Astrocyte of the spinal cord (primary cell): Measurements from ENCODE around the gene PTGDS.
"Not testable (repeated sequence)": the region's sequence is repeated elsewhere in the genome, so short reads cannot be mapped to it uniquely, and the experiment has no call there.

Experiments used
- DNase-seq: peaks from one replicate; pipeline ENCODE4 v3.0.0; 2011; ENCODE audit warnings: low read depth, low spot score
- H3K4me3 ChIP-seq: 2 replicates; pipeline ENCODE4 v1.5.1; 2011; ENCODE audit warnings: low read depth, mild to moderate bottlenecking, low read length, moderate library complexity
- in situ Hi-C: cut with HindIII; loops from 2 replicates; pipeline ENCODE4 v1.10.0; 2017; ENCODE audit warnings: low sequenced_read_pairs
- TF ChIP-seq, protein P1 (sequence below): IDR thresholded peaks from 2 replicates; pipeline ENCODE4 v1.5.1; 2012; ENCODE audit warnings: low read depth, mild to moderate bottlenecking, low read length, inconsistent platforms

The PTGDS gene

DNA sequence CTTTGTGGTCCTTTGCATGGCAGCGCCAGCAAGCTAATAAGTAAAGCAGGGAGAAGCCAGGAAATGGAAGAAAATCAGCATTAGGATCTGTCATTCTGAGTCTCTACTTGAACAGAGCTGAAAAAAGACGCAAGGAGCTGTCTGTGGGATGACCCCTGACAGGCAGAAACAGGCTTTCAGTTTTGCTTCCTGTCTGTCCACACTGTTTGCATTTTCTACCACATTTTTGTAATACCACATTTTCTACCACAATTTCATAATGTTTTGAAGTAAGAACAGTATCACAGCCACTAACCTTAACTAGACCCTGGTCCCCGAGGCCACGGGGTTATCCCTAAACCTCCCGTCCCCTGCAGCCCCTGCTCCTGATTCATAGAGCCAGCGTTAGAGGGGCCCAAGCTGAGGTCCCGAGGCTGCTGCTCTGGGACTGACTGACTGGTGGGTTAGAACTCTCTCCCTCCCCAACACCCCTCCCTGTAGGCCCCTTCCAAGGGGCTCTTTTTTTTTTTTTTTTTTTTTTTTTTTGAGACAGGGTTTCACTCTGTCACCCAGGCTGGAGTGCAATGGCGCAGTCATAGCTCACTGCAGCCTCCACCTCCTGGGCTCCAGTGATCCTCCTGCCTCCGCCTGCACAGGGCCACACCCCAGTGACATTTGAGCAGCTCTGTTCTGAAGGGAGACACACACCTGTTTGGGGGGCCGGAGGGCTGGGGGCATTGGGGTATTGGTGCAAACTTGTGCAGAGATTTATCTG lies 23.1 kb downstream of the PTGDS start:
- in situ Hi-C loops, result no loop called here
- peak; percentile 53 for DNase-seq
- no peak overlapping the region for H3K4me3 ChIP-seq
- TF ChIP-seq, protein P1, sequence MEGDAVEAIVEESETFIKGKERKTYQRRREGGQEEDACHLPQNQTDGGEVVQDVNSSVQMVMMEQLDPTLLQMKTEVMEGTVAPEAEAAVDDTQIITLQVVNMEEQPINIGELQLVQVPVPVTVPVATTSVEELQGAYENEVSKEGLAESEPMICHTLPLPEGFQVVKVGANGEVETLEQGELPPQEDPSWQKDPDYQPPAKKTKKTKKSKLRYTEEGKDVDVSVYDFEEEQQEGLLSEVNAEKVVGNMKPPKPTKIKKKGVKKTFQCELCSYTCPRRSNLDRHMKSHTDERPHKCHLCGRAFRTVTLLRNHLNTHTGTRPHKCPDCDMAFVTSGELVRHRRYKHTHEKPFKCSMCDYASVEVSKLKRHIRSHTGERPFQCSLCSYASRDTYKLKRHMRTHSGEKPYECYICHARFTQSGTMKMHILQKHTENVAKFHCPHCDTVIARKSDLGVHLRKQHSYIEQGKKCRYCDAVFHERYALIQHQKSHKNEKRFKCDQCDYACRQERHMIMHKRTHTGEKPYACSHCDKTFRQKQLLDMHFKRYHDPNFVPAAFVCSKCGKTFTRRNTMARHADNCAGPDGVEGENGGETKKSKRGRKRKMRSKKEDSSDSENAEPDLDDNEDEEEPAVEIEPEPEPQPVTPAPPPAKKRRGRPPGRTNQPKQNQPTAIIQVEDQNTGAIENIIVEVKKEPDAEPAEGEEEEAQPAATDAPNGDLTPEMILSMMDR, result no peak

DNA sequence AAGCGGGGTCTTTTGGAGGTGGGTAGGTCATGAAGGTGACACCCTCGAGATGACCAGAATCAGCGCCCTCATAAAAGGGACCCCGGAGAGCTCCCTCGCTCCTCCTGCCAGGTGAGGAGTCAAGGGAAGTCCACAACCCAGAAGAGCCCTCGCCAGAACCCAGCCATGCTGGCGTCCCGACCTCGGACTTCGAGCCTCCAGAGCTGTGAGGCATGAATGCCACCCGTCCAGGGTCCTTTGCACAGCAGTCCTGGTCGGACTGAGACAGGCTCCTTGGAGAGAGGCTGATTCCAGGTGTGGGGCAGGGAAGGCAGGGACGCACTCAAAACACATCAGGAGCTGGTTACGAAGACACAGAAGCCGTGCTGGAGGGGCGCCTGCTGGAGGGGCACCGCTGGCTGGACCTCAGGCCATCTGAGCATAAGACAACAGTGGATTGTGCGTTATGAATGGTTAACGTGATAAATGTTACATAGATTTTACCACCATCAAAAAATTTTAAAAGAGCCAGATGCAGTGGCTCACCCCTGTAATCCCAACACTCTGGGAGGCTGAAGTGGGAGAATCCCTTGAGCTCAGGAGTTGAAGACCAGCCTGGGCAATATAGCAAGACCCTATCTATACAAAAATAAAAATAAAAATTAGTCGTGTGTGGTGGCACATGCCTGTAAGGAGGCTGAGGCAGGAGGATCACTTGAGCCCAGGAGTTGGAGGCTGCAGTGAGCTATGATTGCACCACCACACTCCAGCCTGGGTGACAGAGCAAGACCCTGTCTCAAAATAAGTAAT lies 24.7 kb downstream of the PTGDS start:
- no peak overlapping the region for H3K4me3 ChIP-seq
- in situ Hi-C loops, result no loop called here
- DNase-seq, result no peak
- TF ChIP-seq, protein P1, result no peak

DNA sequence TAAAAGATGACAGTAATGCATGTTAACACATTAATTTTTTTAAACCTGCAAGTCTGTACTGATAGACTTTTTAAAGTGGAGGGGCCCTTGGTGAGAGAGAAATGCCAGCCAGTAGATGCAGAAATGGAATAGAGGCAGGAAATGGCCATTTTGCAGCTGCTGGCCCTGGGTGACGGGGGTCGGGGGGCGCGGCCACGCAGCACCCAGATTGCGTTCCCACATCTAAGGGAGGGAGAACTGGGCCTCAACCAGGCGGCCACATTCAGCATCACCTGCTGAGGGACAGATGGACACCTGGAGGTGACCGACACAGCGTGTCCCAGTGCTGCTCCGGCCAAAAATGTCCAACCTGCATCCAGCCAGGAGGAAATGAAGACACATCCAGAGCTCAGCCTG lies 25.3 kb downstream of the PTGDS start:
- H3K4me3 ChIP-seq, result no peak overlapping the region
- TF ChIP-seq, protein P1, result no peak
- no peak for DNase-seq
- in situ Hi-C loops, result no loop called here

DNA sequence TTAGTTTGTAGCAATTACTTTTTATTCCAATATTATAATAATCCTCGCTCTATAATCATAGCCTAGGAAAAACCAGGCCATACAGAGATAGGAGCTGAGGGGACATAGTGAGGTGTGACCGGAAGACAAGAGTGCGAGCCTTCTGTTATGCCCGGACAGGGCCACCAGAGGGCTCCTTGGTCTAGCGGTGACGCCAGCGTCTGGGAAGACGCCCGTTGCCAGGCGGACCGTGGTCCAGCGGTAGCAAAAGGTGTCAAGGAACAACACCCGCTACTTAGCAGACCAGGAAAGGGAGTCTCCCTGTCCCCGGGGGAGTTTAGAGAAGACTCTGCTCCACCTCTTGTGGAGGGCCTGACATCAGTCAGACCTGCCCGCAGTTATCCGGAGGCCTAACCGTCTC lies 27.0 kb downstream of the PTGDS start:
- H3K4me3 ChIP-seq, in situ Hi-C loops, DNase-seq: not testable (repeated sequence)
- TF ChIP-seq, protein P1, result peak; percentile 33

DNA sequence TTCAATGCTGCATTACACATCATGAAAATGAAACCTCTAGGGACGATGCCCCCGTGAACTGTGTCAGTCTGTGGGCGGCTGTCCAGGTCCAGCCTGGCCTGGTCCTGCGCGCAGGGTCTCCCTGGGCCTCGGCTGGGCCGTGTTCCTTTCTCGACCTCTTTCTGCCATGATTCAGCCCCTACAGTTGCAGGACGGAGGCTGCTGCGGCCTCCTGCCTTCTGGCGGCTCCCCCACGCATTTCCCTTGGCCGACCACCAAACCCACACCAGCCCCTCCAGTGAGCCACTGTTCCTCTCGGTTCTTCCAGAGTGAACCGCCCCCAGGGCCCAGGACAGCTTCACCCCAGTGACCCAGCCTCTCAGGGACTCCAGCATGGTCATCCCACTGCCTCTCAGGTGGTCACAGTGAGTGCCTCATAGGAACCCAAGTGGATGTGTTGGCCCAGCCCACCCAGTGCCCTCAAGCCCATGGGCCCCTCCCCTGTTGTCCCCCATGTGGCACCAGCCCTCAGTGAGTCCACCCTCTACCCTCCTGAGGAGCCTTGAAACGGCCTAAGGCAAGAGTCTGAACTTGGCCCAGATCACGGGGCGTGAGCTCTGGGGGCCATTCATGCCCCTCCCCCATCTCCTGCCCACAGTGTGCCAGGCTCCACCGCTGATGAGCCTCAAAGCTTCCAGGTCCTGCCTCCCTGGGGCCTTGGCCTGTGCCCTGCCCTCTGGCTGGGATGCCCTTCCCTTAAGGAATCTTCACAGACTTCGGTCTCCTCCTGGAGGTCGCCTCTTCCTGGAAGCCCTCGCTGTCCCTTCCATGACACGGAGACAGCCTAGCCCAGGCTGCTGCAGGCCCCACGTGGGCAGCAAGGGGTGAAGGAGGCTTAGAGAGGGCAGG lies 29.1 kb downstream of the PTGDS start:
- TF ChIP-seq, protein P1, result no peak
- in situ Hi-C loops, result no loop called here
- H3K4me3 ChIP-seq, result no peak overlapping the region

More for the DNA sequence above, 29.1 kb downstream of the PTGDS start:
- peak; percentile 46 for DNase-seq
